OCI-LY1 (cell line): Measurements from ENCODE around the gene ZNF614.

Experiments used
- EZH2 ChIP-seq: fragments of 200-600 bp; sonication (generic), shearing (Covaris generic); IDR thresholded peaks from 2 replicates; pipeline ENCODE4 v1.8.0; 2017; ENCODE audit warnings: borderline replicate concordance, mixed run types, mild to moderate bottlenecking, antibody characterized with exemption, low read length, moderate library complexity, mixed read lengths
- TF ChIP-seq, protein P1 (sequence below): fragments of 200-600 bp; sonication (generic), shearing (Covaris generic); IDR thresholded peaks from 2 replicates; pipeline ENCODE4 v1.5.1; 2017; ENCODE audit warnings: mild to moderate bottlenecking, antibody characterized with exemption, low read length, moderate library complexity, mixed read lengths

DNA sequence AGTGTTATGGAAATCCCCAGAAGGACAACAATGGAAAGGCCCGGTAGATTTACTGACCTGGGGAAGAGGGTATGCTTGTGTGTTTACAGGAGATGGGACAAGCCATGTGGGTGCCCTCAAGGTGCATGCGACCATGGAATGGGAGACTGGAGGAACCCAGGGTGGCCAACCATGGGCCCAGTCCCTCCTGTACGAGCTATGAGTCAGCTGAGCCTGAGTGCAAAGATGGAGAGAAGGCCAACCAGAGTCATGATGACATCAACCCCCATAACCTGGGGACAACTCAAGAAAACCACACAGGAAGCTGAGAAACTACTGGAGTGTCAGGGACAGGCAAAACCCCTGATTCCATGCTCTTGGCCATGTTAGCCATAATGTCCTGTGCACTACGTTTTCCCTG, 49.3 kb downstream of the ZNF614 start:
- TF ChIP-seq, protein P1, sequence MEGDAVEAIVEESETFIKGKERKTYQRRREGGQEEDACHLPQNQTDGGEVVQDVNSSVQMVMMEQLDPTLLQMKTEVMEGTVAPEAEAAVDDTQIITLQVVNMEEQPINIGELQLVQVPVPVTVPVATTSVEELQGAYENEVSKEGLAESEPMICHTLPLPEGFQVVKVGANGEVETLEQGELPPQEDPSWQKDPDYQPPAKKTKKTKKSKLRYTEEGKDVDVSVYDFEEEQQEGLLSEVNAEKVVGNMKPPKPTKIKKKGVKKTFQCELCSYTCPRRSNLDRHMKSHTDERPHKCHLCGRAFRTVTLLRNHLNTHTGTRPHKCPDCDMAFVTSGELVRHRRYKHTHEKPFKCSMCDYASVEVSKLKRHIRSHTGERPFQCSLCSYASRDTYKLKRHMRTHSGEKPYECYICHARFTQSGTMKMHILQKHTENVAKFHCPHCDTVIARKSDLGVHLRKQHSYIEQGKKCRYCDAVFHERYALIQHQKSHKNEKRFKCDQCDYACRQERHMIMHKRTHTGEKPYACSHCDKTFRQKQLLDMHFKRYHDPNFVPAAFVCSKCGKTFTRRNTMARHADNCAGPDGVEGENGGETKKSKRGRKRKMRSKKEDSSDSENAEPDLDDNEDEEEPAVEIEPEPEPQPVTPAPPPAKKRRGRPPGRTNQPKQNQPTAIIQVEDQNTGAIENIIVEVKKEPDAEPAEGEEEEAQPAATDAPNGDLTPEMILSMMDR = no peak
- no peak for TF ChIP-seq EZH2
